HG03565 (cell line): ENCODE measurements around the gene OTUD3.

Experiments
- ATAC-seq: cut with Tn5 transposase; IDR thresholded peaks from one replicate; pipeline ENCODE4 v1.9.1; 2021; ENCODE audit warnings: mild to moderate bottlenecking, moderate library complexity; ENCODE audit not compliant: unreplicated experiment

Gene OTUD3

DNA sequence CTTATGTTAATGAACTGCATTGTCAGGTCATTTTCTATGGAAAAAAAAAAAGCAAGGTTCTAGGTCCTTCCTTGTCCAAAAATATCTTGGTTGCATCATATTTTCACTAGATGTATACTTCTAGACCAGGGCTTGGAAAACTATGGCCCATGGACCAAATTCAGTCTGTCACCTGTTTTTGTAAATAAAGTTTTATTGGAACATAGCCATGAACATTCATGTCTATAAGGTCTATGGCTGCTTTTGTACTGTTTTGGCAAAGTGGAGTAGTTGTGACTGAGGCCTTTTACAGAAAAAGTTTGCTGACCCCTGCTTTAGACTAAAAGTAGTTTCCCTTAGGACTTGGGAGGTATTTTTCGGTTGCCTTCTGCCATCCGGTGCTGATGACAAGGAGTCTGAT, 60.5 kb downstream of the OTUD3 start:
- no peak for ATAC-seq

GRCh38 chr1:19945914-19946313, 63.7 kb downstream of the OTUD3 start:
- no peak for ATAC-seq

DNA sequence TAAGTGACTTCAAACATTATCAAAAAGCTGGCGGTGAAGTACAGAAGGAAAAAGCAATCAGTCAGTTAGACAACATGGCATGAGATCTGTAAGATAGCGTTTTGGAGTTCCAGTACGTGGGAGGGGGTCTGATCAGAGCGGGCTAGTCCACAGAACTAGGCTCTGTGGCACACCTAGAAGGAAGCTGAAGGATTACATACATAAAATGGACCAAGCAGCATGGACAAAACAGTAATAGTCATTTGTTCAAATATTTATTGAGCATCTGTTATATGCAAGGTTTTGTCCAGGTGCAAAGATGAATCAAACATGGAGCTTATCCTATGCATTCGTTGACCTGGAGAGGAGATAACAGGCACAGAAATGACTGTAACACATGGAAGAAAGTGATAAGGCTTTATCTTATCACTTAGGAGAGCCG, 64.1 kb downstream of the OTUD3 start:
- ATAC-seq: no peak

DNA sequence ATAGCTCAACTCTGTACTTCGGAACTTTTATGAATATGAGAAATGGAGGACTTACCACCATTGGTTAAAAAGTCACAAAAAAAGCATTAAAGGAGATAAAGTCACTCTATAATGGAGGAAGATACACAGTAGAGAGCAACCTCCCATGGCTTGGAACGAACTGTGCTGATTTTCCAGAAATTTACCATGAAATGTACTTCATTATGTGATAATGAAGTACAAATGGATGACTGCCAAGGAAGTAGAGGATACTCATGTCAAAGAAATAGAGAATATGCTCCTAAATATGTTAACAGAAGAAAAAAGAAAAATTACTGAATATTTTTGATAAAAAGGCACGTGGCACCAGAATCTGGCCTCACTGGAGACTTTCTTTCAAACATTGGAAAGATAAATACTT, 64.8 kb downstream of the OTUD3 start:
- ATAC-seq: no peak

- no peak for ATAC-seq
Observed at GRCh38 chr1:19949016-19949415, 66.8 kb downstream of the OTUD3 start.

DNA sequence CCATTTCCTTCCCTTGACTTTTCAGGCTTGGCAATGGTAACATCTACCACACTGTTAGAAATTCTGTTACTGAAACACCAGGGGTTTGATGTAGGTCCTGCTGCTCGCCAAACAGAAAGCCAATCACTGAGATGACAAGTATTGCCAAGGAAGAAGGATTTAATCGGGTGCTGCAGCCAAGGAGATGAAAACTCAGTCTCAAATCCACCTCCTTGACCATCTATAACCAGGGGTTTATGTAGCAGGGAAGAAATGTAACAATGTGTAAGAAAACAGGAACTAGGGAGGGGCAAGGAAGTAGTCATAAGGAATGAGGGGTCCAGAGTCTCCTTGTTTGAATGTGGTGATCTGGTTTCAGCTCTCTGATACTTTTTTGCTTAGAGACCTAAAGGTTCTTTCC, 71.9 kb downstream of the OTUD3 start:
- no peak for ATAC-seq

DNA sequence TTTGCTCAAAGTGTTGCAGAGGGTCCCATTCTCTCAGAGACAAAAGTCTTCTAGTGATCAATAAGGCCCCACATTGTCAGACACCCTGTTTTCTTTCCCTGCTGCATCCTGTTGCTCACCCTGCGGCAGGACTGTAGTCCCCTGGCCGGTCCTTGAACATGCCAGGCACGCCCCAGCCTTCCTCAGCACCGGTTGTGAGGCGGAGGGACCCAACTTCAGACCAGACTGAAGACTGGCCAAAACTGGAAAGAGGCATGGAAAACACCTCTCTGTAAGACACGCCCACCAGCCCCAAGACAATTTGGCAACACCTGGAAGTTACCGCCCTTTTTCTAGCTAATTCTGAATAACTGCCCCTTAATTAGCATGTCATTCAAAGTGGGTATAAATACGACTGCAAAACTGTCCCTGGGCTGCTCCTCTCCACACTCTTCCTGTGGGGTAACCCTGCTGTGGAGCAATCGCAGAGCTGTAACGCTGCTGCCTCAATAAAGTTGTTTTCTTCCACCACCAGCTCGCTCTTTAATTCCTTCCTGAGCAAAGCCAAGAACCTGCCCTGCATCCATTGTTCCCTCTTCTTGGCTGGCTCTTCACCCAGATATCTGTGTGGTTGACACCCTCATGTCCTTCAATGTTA, 73.5 kb downstream of the OTUD3 start:
- ATAC-seq: no peak

DNA sequence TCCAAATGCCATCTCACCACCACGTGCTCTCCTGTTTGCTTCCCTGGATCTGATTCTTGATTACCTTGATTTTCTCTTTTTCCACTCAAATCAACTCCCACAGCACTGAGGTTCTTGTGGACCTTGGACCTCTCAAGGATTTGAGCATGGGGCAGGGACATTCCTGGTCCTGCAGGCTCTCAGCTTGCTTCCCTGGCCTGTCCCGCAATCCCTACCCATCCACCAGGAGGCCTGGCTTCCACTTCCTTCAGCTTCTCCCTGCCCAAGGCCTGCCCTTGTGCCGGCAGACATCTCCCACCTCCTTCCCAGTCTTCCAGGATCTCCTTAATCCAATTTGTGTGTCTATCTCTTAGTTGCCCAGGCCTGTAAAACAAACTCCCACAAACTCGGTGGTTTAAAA, 75.6 kb downstream of the OTUD3 start:
- ATAC-seq: no peak

DNA sequence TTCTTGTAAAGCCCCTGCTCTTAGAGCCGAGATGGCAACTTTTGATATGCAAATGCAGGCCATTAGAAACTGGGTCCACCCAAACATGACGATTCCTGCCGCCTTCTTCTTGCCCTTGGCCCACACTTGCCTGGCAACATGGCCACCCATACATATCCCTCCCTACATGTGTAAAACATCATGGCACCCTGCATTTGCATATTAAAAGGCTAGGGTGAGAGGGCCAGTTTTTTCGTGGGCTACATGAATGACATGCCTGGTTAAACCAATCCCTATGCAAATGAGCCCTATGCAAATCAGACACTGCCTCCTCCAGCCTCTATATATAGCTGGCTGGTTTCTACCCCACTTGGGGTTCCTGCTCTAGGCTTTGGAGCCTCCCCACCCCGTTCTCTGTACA, 78.4 kb downstream of the OTUD3 start:
- no peak for ATAC-seq
